Peyer's patch (tissue), 4 donors: ENCODE results near the gene A2M. TPM values are rescaled to one million over a fixed set of nuclear protein-coding genes. Genes with fewer than 3 reads are reported as not detected.

Experiments
- DNase-seq, 3 donors: peaks; one replicate each; pipeline ENCODE4 v3.0.0-alpha.2; 2017 to 2019
- H3K27ac ChIP-seq, 4 donors: fragments of 200-600 bp; sonication (generic); one replicate each; pipeline ENCODE4 v1.5.1; 2016 to 2019
- H3K27me3 ChIP-seq, 2 donors: fragments of 200-600 bp; sonication (generic); one replicate each; pipeline ENCODE4 v1.5.1; 2019
- H3K36me3 ChIP-seq, 3 donors: fragments of 200-600 bp; sonication (generic); one replicate each; pipeline ENCODE4 v1.5.1; 2016 to 2019
- H3K4me1 ChIP-seq, 4 donors: fragments of 200-600 bp; sonication (generic); one replicate each; pipeline ENCODE4 v1.5.1; 2016 to 2019
- H3K4me3 ChIP-seq, 4 donors: fragments of 200-600 bp; sonication (generic); 1 replicate in 3 of 4; 2 replicates in 1 of 4; pipeline ENCODE4 v1.5.1; 2016 to 2019; ENCODE audit warnings: mild to moderate bottlenecking in 1 of 4
- H3K9me3 ChIP-seq, 4 donors: fragments of 200-600 bp; sonication (generic); one replicate each; pipeline ENCODE4 v1.5.1; 2016 to 2019; ENCODE audit warnings: mild to moderate bottlenecking in 1 of 4
- POLR2A ChIP-seq, 2 donors: fragments of 450-650 bp; IDR thresholded peaks; one replicate each; pipeline ENCODE4 v1.5.1; 2017; ENCODE audit warnings: antibody characterized with exemption in 2 of 2, mild to moderate bottlenecking in 2 of 2, moderate library complexity in 2 of 2
- total RNA-seq, 4 donors: library from RNA; depleted of rRNA; stranded (reverse); fragments of >200 nt; gene quantifications; one replicate each; pipeline ENCODE4 v1.1.0, GENCODE V29; 2016
- TF ChIP-seq, protein P1 (sequence below), 6 experiments: fragments of 450-650 bp in 4 of 6; fragments of 200-600 bp in 2 of 6; sonication (generic) in 1 of 6; IDR thresholded peaks; one replicate each; pipeline ENCODE4 v1.5.1; 2017 to 2019; ENCODE audit warnings: antibody characterized with exemption in 6 of 6, mild to moderate bottlenecking in 3 of 6, moderate library complexity in 1 of 6

The A2M gene
- total RNA-seq, 4 donors from 2014 or later = 39.8 to 201 (median 88.8) TPM

DNA sequence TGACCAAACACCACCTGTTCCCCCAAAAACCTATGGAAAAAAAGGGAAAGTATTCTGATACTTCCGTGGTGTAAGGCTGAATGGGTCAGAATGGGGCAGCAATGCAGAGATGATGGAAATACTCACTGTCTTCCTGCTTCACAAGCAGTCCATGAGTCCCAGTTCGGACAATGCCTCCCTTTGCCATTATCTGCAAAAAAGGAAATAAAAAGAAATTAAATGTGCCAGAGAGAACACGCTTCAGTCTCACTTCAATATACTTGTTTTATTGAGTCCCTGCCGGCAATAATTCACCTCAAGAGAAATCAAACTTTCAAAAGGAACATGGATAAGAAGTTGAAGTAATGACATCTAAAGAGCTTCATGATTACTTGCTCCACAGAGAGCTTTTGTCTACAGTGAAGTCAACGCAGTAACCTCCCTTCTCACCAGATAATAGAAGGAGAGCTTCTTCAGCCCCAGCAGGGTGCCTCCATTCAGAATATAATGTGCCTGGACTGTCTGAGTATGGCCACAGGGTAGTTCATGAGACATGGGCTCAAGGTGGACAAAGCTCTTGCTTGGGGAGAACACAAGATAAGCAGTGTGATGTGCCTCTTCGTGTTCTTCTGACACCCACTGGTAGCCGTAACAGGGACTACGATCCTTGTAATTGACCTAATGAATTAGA is 14.6 kb downstream of the A2M start:
- Histone ChIP-seq H3K4me1 (no peaks in the 10 kb centered on the region), H3K9me3 (no peaks in the 10 kb centered on the region), H3K27ac (no peak overlapping the region), H3K36me3 (peaks cover 0 to 33% (median 0%) of the 10 kb centered on the region in 3 donors), H3K4me3 (no peak overlapping the region), H3K27me3 (no peaks in the 10 kb centered on the region)
- no peak for DNase-seq
- TF ChIP-seq, protein P1, sequence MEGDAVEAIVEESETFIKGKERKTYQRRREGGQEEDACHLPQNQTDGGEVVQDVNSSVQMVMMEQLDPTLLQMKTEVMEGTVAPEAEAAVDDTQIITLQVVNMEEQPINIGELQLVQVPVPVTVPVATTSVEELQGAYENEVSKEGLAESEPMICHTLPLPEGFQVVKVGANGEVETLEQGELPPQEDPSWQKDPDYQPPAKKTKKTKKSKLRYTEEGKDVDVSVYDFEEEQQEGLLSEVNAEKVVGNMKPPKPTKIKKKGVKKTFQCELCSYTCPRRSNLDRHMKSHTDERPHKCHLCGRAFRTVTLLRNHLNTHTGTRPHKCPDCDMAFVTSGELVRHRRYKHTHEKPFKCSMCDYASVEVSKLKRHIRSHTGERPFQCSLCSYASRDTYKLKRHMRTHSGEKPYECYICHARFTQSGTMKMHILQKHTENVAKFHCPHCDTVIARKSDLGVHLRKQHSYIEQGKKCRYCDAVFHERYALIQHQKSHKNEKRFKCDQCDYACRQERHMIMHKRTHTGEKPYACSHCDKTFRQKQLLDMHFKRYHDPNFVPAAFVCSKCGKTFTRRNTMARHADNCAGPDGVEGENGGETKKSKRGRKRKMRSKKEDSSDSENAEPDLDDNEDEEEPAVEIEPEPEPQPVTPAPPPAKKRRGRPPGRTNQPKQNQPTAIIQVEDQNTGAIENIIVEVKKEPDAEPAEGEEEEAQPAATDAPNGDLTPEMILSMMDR (IDR thresholded peaks at IDR 0.05) = no peak
- no peak for TF ChIP-seq POLR2A (IDR thresholded peaks at IDR 0.05)

GRCh38 chr12:9099552-9100190 is 16.0 kb downstream of the A2M start:
- DNase-seq = no peak
- H3K36me3 ChIP-seq = peaks cover 0 to 31% (median 0%) of the 10 kb centered on the region in 3 donors

GRCh38 chr12:9098463-9099026 is 17.2 kb downstream of the A2M start:
- TF ChIP-seq POLR2A (IDR thresholded peaks at IDR 0.05) = no peak
- TF ChIP-seq, protein P1 (IDR thresholded peaks at IDR 0.05) = no peak
- Histone ChIP-seq H3K4me3 (no peak overlapping the region), H3K4me1 (no peaks in the 10 kb centered on the region), H3K27me3 (no peaks in the 10 kb centered on the region), H3K27ac (no peak overlapping the region), H3K36me3 (peaks cover 0 to 26% (median 0%) of the 10 kb centered on the region in 3 donors), H3K9me3 (no peaks in the 10 kb centered on the region)
- no peak for DNase-seq

More at GRCh38 chr12:9099552-9100190, 16.0 kb downstream of the A2M start:
- no peaks in the 10 kb centered on the region for H3K9me3 ChIP-seq
- no peak overlapping the region for H3K4me3 ChIP-seq
- no peak overlapping the region for H3K27ac ChIP-seq
- H3K27me3 ChIP-seq = no peaks in the 10 kb centered on the region
- no peak for TF ChIP-seq POLR2A (IDR thresholded peaks at IDR 0.05)
- TF ChIP-seq, protein P1 (IDR thresholded peaks at IDR 0.05) = no peak
- H3K4me1 ChIP-seq = no peaks in the 10 kb centered on the region

GRCh38 chr12:9098115-9098452 is 17.6 kb downstream of the A2M start:
- Histone ChIP-seq H3K4me1 (no peaks in the 10 kb centered on the region), H3K9me3 (no peaks in the 10 kb centered on the region), H3K4me3 (no peak overlapping the region), H3K27me3 (no peaks in the 10 kb centered on the region), H3K36me3 (peaks cover 0 to 28% (median 0%) of the 10 kb centered on the region in 3 donors), H3K27ac (no peak overlapping the region)
- DNase-seq = no peak
- TF ChIP-seq POLR2A (IDR thresholded peaks at IDR 0.05) = no peak
- TF ChIP-seq, protein P1 (IDR thresholded peaks at IDR 0.05) = no peak

GRCh38 chr12:9096563-9097176 is 19.0 kb downstream of the A2M start:
- no peak overlapping the region for H3K4me3 ChIP-seq
- no peaks in the 10 kb centered on the region for H3K27me3 ChIP-seq
- H3K9me3 ChIP-seq = no peaks in the 10 kb centered on the region
- H3K27ac ChIP-seq = no peak overlapping the region
- H3K4me1 ChIP-seq = no peaks in the 10 kb centered on the region
- peaks cover 0 to 40% (median 0%) of the 10 kb centered on the region in 3 donors for H3K36me3 ChIP-seq
- DNase-seq = no peak
- no peak for TF ChIP-seq POLR2A (IDR thresholded peaks at IDR 0.05)
- TF ChIP-seq, protein P1 (IDR thresholded peaks at IDR 0.05) = no peak
